ENCODE measurements around the gene METTL24. TPM values are rescaled to one million over a fixed set of nuclear protein-coding genes. Genes with fewer than 3 reads are reported as not detected.

Gene METTL24
- total RNA-seq, 6 experiments from 2014 or later = not detected

- no peak for TF ChIP-seq CTCF (IDR thresholded peaks at IDR 0.05)
- H3K27ac Mint-ChIP-seq = peak overlapping the region; percentile 56
- H3K4me3 Mint-ChIP-seq = peak overlapping the region; percentile 50
- H3K9me3 Mint-ChIP-seq = no peaks in the 10 kb centered on the region
- peaks cover 5% of the 10 kb centered on the region for H3K27me3 Mint-ChIP-seq (ENCODE audit: insufficient read depth)
- no peaks in the 10 kb centered on the region for H3K36me3 Mint-ChIP-seq (ENCODE audit: low read depth)
- no peak for DNase-seq
- peaks cover 17% of the 10 kb centered on the region for H3K4me1 Mint-ChIP-seq (ENCODE audit: low read depth)
Observed at GRCh38 chr6:110399219-110400071, 41.3 kb upstream of the METTL24 start.

GRCh38 chr6:110398778-110399177 is 40.6 kb upstream of the METTL24 start:
- TF ChIP-seq CTCF (IDR thresholded peaks at IDR 0.05) = no peak
- peak overlapping the region; percentile 56; the same call in 1 of the 2 replicates for H3K27ac Mint-ChIP-seq
- H3K27me3 Mint-ChIP-seq (ENCODE audit: insufficient read depth) = peaks cover 5% of the 10 kb centered on the region
- H3K4me1 Mint-ChIP-seq (ENCODE audit: low read depth) = peaks cover 17% of the 10 kb centered on the region
- DNase-seq = no peak
- no peak overlapping the region; the same call in 1 of the 2 replicates for H3K4me3 Mint-ChIP-seq
- H3K36me3 Mint-ChIP-seq (ENCODE audit: low read depth) = no peaks in the 10 kb centered on the region
- H3K9me3 Mint-ChIP-seq = no peaks in the 10 kb centered on the region

- H3K4me1 Mint-ChIP-seq (ENCODE audit: low read depth) = peaks cover 12% of the 10 kb centered on the region
- H3K36me3 Mint-ChIP-seq (ENCODE audit: low read depth) = no peaks in the 10 kb centered on the region
- no peak overlapping the region for H3K4me3 Mint-ChIP-seq
- no peak overlapping the region for H3K27ac Mint-ChIP-seq
- H3K27me3 Mint-ChIP-seq (ENCODE audit: insufficient read depth) = peaks cover 5% of the 10 kb centered on the region
- TF ChIP-seq CTCF (IDR thresholded peaks at IDR 0.05) = no peak
- no peaks in the 10 kb centered on the region for H3K9me3 Mint-ChIP-seq
- DNase-seq = no peak
Observed at GRCh38 chr6:110395221-110395620, 37.1 kb upstream of the METTL24 start.

GRCh38 chr6:110394409-110394808 is 36.3 kb upstream of the METTL24 start:
- Mint-ChIP-seq H3K4me3 (no peak overlapping the region), H3K27ac (no peak overlapping the region), H3K27me3 (ENCODE audit: insufficient read depth) (peaks cover 5% of the 10 kb centered on the region), H3K9me3 (no peaks in the 10 kb centered on the region), H3K36me3 (ENCODE audit: low read depth) (no peaks in the 10 kb centered on the region), H3K4me1 (ENCODE audit: low read depth) (peaks cover 17% of the 10 kb centered on the region)
- no peak for DNase-seq
- no peak for TF ChIP-seq CTCF (IDR thresholded peaks at IDR 0.05)

GRCh38 chr6:110392727-110393126 is 34.6 kb upstream of the METTL24 start:
- no peak overlapping the region for H3K27ac Mint-ChIP-seq

More at GRCh38 chr6:110392727-110393126, 34.6 kb upstream of the METTL24 start:
- Mint-ChIP-seq H3K4me1 (ENCODE audit: low read depth) (peaks cover 6% of the 10 kb centered on the region; the same call in 1 of the 2 replicates), H3K36me3 (ENCODE audit: low read depth) (no peaks in the 10 kb centered on the region), H3K27me3 (ENCODE audit: insufficient read depth) (peaks cover 6% of the 10 kb centered on the region), H3K4me3 (no peak overlapping the region), H3K9me3 (no peaks in the 10 kb centered on the region)
- TF ChIP-seq CTCF (IDR thresholded peaks at IDR 0.05) = no peak
- no peak for DNase-seq

Measured in HFFc6 (cell line).